ENCODE measurements around the gene RBBP4.

Gene RBBP4

DNA sequence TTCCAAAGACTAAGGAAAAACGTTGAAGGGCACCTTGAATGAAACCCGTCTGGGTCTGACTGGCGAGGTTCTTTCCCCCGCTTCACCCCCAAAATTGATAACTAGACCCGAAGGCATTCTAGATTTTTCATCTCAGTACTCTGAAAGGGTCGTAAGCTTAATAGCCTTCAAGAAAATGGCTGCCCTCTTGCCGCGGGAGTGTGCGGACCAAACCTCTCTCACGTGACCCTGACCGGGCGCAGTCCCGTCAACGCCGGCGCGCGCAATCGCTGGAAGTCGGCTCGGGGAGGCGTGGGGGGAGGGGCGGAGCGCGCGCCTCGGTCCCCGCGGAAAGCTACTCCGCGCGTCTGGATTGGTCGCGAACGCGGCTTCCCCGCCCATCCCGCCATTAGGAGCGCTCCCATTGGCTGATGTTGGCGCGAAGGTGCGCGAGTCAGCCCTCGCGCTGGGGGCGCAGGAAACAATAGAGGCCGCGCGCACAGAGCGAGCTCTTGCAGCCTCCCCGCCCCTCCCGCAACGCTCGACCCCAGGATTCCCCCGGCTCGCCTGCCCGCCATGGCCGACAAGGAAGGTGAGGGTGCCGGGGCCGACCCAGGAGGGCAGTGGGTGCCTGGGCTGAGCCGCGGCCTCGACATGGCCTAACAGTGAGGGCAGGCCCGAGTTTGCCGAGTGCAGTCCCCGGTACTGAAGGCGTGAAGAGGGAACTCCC lies at the start of gene RBBP4:
RBBP4 (plus strand) TSS at position 457 of the 709 bp plus-strand sequence; CDS start at position 556, 99 bp downstream.
- H3K4me3 ChIP-seq (replicated peaks; ENCODE audit: low read depth, low read length), result peak within 1 kb of the TSS; percentile 95
- TF ChIP-seq, protein P1, sequence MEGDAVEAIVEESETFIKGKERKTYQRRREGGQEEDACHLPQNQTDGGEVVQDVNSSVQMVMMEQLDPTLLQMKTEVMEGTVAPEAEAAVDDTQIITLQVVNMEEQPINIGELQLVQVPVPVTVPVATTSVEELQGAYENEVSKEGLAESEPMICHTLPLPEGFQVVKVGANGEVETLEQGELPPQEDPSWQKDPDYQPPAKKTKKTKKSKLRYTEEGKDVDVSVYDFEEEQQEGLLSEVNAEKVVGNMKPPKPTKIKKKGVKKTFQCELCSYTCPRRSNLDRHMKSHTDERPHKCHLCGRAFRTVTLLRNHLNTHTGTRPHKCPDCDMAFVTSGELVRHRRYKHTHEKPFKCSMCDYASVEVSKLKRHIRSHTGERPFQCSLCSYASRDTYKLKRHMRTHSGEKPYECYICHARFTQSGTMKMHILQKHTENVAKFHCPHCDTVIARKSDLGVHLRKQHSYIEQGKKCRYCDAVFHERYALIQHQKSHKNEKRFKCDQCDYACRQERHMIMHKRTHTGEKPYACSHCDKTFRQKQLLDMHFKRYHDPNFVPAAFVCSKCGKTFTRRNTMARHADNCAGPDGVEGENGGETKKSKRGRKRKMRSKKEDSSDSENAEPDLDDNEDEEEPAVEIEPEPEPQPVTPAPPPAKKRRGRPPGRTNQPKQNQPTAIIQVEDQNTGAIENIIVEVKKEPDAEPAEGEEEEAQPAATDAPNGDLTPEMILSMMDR (IDR thresholded peaks at IDR 0.05; ENCODE audit: low read length, missing control alignments), result no peak
- peak; percentile 98 for DNase-seq (ENCODE audit: low read depth)

DNA sequence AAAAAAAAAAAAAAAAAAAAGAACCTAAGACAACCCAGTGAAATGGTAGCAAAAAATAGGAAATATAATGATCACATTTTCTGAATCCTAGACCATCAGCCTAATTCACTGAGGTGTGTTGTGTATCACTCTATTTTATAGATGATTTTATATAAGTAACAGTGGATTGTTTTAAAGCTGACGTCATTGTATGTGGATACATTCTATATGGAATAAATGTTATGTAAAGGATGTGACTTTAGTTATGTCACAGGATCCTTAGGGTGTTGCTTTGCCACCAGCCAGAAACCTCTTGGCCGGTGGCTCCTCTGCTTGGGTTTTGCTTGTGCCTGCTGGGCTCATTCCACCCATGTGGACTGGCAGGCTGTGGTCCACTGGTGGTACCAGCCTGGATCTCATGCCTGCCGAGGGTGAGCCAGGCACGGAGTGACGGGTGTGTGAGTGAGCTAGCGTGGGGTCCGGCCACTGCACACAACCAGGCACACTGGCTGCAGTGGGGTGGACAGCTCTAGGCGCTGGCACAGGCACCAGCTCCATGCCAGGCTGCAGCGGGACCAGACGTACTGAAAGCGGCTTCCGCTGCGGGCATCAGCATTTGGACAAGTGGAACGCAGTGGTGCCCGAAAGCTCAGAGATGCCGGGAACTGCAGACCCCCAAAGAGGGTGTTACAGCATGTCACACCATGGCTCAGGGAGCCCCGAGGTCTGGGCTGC lies 45.1 kb upstream of the RBBP4 start:
- H3K4me3 ChIP-seq (replicated peaks; ENCODE audit: low read depth, low read length), result no peak overlapping the region
- no peak for DNase-seq (ENCODE audit: low read depth)
- TF ChIP-seq, protein P1 (IDR thresholded peaks at IDR 0.05; ENCODE audit: low read length, missing control alignments), result no peak

DNA sequence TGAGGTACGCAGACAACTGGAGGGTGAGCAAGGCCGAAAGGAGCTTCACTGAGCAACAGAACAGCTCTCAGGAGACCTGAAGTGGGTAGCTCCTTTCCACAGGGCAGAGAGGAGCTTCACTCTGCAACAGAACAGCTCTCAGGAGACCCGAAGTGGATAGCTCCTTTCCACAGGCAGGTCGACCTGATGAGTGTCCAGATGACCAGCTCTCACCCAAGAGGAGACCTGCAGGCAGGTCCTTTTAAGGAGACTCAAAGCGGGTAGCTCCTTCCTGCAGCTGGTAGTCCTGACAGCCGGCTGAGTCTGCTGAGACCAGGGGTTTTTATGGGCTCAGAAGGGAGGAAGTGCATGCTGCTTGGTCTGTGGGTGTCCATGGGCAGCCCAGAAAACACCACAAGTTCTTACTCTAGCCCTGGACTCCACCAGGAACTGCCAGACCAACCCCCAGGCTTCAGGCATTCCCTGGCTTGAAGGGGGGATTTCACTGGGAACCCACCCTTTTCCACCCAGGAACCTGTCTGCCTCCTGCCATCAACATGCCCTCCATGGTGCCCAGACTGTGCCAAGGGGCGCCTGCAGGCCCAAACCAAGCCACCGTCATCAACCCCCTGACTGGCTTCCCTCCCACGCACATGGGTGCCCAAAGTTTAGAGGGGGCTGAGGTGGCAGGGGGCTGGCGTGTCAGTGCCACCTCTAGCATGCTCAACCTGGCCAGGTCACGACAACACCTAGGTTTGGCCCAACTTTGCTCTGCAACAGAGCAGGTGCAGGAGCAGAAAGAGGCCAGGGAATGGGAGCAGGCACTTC lies 44.2 kb upstream of the RBBP4 start:
- TF ChIP-seq, protein P1 (IDR thresholded peaks at IDR 0.05; ENCODE audit: low read length, missing control alignments), result no peak
- no peak overlapping the region for H3K4me3 ChIP-seq (replicated peaks; ENCODE audit: low read depth, low read length)
- DNase-seq (ENCODE audit: low read depth), result no peak

DNA sequence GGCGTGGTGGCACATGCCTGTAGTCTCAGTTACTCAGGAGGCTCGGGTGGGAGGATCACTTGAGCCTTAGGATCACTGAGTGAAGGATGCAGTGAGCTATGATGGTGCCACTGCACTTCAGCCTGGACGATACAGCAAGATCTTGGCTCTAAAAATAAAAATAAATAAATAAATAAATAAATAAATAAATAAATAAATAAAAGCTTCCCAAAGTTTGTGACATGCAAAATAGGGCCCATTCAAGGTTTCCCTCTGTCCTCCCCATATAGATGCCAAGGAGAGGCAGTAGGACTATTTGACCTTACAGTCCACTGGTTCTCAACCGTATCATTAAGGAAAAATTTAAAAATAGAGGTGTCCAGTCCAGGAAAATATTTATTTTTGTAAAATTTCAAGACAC lies 41.8 kb upstream of the RBBP4 start:
- H3K4me3 ChIP-seq (replicated peaks; ENCODE audit: low read depth, low read length), result no peak overlapping the region
- DNase-seq (ENCODE audit: low read depth), result no peak
- TF ChIP-seq, protein P1 (IDR thresholded peaks at IDR 0.05; ENCODE audit: low read length, missing control alignments), result no peak

DNA sequence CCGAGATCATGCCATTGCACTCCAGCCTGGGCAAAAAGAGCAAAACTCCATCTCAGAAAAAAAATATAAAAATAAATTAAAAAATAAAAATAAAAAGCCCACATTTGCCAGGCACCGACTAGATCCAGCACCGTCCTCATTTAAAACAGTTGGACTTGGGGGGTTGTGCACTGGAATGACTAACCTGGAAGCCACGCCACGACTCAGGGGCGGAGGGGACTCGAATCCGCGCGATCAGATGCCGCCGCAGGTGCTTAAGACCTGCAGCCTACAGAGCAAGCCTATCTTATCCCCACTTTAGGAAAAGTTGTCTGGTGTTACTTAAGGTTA lies 39.2 kb upstream of the RBBP4 start:
- no peak for DNase-seq (ENCODE audit: low read depth)
- H3K4me3 ChIP-seq (replicated peaks; ENCODE audit: low read depth, low read length), result peak overlapping the region; percentile 63
- TF ChIP-seq, protein P1 (IDR thresholded peaks at IDR 0.05; ENCODE audit: low read length, missing control alignments), result no peak

DNA sequence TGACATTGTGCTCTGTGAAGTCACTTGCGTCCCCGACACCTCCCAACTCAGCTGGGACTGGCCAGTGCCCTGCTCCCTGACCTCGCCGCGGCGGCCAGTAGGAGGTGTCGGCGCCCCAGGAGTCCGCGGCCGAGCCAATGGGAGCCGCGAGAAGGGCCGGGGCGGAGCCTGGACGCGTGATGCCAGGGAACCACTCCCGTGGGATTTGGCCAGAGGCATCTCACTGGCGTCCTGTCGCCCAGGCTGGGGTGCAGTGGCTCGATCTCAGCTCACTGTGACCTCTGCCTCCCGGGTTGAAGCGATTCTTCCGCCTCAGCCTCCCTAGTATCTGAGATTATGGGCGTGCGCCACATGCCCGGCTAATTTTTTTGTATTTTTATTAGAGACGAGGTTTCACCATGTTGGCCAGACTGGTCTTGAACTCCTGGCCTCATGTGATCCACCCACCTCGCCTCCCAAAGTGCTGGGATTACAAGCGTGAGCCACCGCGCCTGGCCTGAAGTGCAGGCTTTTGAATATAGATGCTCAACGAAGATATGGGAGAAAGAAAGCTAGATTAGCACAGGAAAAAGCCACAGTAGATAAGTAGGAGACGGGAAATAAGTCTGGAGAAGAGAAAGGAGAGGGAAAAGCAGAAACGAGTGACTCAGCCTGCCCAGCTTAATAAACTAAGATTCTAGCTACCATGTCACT lies 38.7 kb upstream of the RBBP4 start:
- peak overlapping the region; percentile 63 for H3K4me3 ChIP-seq (replicated peaks; ENCODE audit: low read depth, low read length)
- TF ChIP-seq, protein P1 (IDR thresholded peaks at IDR 0.05; ENCODE audit: low read length, missing control alignments), result peak; percentile 32
- peak; percentile 76 for DNase-seq (ENCODE audit: low read depth)
